CD4-positive, alpha-beta T cell treated with Interleukin-6 for 4 hours (primary cell): ENCODE results near the gene ZC3H12C.
"Not testable (repeated sequence)": the region's sequence is repeated elsewhere in the genome, so short reads cannot be mapped to it uniquely, and the experiment has no call there.

Experiments used
- DNase-seq: peaks from one replicate; pipeline ENCODE4 v3.0.0-alpha.2; 2020; ENCODE audit warnings: mixed read lengths

Gene ZC3H12C

DNA sequence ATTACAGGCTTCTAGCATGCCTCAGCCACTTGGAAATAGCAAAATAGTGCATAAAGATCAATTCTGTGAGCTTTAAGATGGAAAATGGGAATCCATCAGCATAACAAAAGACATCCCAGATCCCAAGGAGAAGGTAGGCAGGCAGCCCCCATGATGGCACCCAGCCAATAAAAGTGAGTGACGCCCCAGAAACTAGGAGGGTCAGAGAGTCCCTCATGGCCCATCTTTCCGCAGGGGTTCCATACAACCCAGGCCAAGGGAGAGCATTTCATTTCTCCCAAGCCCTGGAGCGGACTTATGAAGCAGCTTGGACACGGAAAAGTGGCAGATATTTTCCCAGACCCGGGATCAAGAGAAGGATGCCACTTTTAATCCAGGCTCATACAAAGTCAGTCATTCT, 93.3 kb downstream of the ZC3H12C start:
- no peak for DNase-seq

DNA sequence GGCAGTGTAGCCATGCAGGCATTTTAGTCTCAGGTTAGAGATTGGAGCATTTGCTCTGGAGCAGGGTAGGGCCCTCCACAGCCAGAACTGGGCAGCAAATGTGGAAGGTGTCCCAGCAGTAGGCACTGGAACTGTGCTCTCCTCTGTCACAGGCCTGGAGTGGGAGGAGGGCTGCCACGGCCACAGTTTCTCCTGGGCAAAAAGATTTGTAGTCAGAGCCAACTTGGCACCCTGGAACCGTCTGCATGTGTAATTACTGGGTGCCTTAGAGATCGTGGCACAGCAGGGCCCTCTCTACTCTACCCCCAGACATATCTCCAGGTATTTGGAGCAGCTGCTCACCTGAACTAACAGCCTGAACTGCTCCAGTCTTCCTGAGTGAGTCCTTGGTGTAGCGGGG, 93.7 kb downstream of the ZC3H12C start:
- no peak for DNase-seq

GRCh38 chr11:110187731-110188130, 94.5 kb downstream of the ZC3H12C start:
- DNase-seq: no peak

DNA sequence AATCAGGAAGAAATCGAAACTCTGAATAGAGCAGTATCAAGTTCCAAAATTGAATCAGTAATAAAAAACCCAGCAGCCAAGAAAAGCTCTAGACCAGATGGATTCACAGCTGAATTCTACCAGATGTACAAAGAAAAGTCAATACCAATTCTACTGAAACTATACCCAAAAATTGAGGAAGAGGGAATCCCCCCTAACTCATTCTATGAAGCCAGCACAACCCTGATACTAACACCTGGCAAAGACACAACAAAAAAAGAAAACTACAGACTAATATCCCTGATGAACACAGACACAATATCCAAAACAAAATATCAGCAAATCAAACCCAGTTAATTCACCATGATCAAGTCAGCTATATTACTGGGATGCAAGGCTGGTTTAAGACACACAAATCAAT, 97.7 kb downstream of the ZC3H12C start:
- no peak for DNase-seq

DNA sequence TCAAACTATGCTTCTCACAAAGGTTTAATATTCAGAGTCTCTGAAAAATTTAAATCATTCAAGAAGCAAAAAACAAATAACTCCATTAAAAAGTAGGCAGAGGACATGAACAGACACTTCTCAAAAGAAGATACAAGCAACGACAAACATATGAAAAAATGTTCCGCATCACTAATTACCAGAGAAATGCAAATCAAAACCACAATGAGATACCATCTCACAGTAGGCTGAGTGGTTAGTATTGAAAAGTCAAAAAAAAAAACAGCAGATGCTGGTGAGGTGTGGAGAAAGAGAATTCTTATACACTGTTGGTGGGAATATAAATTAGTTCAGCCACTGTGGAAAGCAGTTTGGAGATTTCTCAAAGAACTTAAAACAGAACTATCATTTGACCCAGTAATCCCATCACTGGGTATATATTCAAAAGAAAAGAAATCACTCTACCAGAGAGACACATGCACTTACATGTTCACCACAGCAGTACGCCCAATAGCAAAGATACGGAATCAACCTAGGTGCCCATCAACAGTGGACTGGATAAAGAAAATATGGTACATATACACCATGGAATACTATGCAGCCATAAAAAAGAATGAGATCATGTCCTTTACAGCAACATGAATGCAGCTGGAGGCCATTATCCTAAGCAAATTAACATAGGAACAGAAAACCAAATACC, 99.6 kb downstream of the ZC3H12C start:
- DNase-seq: not testable (repeated sequence)

- not testable (repeated sequence) for DNase-seq
Observed at GRCh38 chr11:110194211-110194766, 101.1 kb downstream of the ZC3H12C start.

- DNase-seq: no peak
Observed at GRCh38 chr11:110196241-110196754, 103.1 kb downstream of the ZC3H12C start.

DNA sequence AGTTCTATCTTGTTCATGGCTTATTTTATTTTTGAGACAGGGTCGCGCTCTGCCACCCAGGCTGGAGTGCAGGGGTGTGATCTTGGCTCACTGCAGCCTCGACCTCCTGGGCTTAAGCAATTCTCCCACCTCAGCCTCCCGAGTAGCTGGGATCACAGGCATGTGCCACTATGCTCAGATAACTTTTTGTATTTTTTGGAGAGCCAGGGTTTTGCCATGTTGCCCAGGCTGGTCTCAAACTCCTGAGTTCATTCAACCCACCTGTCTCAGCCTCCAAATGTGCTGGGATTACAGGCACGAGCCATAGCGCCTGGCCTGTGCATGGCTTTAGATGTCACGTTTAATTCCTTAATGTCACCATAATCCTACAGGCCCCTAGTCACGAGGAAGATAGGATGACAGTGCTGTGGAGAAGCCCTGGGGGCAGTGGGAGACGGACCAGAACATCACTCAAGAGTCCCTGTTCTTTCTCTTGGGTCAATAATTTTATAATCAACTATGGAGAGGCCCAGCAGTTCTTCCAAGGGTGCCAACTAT, 103.8 kb downstream of the ZC3H12C start:
- no peak for DNase-seq

- no peak for DNase-seq
Observed at GRCh38 chr11:110198031-110198729, 105.0 kb downstream of the ZC3H12C start.

DNA sequence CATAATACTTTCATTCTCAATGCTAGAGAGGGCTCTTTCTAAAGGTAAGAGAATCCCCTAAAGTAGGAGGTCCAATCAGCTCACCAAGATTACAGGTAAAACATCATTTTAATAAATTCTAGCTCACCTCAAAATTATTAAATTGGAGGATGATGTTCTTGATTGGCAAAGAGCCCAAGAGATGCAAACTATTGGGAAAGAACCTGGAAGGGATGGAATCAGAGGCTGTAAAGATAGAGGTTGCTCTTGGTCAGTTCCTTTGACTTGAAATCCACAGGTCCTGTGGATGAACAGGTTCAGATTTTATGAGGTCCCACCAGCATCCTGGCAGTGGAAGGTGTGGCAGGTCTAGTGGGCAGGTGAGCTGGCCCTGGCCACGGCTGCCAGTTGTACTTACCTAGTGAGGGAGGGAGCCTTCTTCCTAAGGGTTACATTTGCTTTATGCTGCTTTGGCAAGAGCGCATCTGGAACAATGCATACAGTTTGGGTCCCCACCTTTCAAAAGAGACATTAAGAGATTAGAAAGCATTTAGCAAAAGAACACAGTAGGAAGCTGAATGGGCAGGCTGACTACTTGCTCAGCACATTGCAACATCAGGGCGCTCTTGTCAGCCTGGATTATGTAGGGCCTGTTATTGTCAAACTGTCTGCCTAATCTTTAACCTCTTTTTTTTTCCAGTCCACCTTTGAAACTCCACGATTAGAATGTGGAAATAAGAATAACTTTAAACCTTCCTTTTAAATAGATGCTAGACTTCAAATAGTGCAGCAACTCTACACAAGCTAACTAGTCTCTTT, 106.2 kb downstream of the ZC3H12C start:
- DNase-seq: no peak

DNA sequence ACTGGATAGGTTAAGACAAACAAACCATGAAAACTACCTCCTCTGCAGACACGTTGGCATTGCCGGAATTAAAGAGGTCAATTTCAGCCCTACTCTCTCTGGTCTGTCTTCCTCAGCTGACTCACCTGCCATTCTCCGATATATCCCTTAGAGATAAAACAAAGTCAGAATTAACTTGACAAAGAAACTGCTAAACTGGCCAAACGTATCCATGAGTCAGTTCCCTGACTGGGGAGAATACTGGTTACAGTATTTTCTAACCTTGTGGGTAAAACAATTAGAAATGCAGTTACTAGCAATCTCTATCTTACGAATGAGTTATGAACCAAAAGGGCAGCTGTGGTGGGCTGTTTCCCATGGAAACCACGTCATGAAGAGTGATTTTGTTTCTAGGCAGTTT, 107.0 kb downstream of the ZC3H12C start:
- DNase-seq: no peak

GRCh38 chr11:110200836-110201235, 107.6 kb downstream of the ZC3H12C start:
- DNase-seq: no peak

DNA sequence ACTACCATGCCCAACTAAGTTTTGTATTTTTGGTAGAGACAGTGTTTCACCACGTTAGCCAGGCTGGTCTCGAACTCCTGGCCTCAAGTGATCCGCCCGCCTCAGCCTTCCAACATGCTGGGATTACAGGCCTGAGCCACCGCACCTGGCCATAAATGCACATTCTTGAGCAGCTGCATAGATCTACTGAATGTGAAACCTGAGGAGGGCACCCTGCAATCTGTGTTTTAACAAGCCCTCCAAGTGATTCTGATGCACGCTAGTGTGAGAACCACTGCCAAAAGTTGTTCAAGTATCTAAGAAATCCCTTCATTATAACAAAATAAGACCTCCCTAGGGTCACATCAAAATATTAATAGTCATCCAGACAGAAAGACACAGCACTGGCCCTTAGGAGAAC, 113.9 kb downstream of the ZC3H12C start:
- no peak for DNase-seq

DNA sequence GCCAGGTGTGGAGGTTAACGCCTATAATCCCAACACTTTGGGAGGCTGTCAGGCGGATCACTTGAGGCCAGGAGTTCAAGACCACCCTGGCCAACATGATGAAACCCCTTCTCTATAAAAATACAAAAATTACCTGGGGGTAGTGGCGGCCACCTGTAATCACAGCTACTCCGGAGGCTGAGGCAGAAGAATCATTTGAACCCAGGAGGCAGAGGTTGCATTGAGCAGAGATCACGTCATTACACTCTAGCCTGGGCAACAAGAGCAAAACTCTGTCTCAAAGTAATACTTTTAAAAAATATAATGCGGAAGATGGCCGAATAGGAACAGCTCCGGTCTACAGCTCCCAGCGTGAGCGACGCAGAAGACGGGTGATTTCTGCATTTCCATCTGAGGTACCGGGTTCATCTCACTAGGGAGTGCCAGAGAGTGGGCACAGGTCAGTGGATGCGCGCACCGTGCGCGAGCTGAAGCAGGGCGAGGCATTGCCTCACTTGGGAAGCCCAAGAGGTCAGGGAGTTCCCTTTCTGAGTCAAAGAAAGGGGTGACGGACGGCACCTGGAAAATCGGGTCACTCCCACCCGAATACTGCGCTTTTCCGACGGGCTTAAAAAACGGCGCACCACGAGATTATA, 115.6 kb downstream of the ZC3H12C start:
- DNase-seq: not testable (repeated sequence)

- not testable (repeated sequence) for DNase-seq
Observed at GRCh38 chr11:110209313-110209694, 116.1 kb downstream of the ZC3H12C start.

DNA sequence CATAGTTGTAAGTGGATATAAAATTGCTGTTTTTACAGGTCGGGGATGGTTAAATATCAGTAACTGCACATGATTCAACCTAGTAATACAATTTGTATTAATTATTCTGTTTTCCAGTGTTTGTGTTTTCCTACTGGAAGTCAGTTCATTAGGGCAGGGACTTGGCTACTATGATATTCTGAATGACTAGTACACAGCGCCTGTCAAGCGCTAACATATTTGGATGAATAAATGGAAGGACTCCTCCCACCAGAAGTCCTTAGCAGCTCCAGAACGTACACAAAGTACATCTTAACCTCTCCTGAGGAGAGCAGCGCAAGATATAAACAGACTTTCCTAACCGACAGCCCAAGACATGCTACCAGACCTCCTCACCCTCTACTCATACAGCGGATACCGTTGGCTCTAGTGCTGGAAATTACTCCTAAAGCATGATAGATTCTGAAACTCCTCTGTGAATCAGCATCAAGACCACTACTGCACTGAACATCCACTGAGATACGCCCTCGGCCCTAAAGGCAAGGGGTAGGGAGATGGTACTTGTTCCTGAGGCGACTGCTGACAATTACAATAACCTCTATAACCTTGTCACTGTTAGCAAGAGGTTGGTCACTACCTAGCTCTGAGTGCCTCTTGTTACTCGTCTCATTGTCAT, 124.2 kb downstream of the ZC3H12C start:
- no peak for DNase-seq

GRCh38 chr11:110217936-110218335, 124.7 kb downstream of the ZC3H12C start:
- DNase-seq: no peak

DNA sequence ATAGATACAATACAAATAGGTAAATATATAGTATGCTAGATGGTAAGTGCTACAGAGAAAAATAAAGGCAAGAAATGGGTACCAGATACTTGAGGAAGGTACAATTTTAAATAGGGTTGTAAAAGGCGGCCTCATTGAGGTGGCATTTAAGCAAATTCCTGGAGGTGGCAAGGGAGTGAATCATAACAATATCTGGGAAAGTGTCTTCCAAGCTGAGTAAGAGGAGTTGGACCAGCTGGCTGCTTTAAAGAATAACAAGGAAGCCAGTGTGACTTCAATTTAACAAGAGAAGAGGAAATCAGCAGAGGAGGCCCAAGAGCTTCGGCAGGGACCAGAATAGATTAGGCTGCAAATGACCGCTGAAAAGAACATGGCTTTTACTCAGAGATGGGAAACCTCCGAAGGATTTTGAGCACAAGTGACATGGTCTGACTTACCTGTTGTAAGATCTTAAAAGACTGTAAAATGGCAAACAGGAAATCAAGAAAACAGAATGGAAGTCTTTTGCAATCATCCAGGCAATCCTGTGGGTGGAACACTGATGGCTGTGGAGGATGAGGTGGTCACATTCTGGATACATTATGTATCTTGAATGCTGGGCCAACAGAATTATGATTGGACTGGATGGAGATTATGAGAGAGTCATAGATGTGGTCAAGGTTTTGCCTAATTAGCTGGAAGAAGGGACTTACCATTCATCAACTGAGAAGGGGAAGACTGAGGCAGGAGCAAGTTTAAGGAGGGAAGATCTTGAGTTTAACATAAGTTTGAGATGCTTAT, 126.0 kb downstream of the ZC3H12C start:
- no peak for DNase-seq
